ENCODE results near the gene SHMT1. TPM values are rescaled to one million over a fixed set of nuclear protein-coding genes. Genes with fewer than 3 reads are reported as not detected.

The SHMT1 gene
- total and polyA plus RNA-seq, 3 donors from 2014 or later: 36.4 to 48.1 (median 45.9) TPM

DNA sequence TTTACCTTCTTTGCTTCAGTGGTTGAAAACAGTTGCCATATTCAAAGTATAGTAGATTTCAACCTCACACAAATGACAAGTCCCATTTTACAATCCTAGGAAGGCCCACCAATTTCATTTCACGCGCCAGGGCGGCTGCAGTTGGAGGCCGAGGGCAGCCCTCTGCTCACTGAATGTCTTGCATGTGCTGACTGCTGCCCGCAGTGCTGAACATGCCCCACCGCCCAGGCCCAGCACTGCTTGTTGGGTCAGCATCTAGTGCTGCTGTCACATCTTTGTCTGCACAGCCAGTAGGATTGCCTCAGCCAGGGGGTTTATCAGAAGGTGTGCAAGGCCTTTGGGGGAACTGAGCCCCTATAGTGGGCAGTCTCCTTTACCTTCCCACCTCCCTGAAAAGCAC lies 36.8 kb downstream of the SHMT1 start:
- H3K27me3 ChIP-seq: no peaks in the 10 kb centered on the region
- H3K4me1 ChIP-seq: peaks cover 19% of the 10 kb centered on the region
- 86 to 94% methylated on average over 6 of the region's 6 CpGs for WGBS, 2 donors
- H3K36me3 ChIP-seq (ENCODE audit: low read depth, missing control alignments): no peaks in the 10 kb centered on the region
- H3K4me3 ChIP-seq: no peak overlapping the region
- intact Hi-C loops (cut with DNase I; ENCODE audit: low total_unique reads): loop anchor here (10.0 kb wide), 1 partner anchor 62 kb away; the partner anchor contains the start of gene MIEF2
- no peak overlapping the region for H3K27ac ChIP-seq
- TF ChIP-seq CTCF (IDR thresholded peaks at IDR 0.05) (no peak), POLR2A (IDR thresholded peaks at IDR 0.05) (no peak)
- no peak for DNase-seq
- no peaks in the 10 kb centered on the region for H3K9me3 ChIP-seq

DNA sequence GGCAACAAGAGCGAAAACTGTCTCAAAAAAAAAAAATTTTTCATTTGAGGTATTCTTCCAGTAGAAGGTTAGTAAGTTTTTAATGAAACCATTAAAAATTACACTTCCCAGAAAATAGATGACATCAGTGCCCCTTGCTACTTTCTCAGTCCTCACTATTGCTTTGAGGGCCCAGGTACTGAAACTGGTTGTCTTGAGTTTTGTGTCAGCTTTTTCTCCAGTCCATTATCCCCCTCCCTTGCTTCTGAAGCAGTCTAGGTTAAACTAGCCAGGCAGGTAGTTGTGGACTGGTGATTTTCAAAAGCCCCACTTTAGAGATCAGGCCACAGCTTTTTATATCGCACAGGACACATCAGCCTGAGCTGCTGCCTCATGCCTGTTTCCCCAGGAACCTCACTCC lies 37.3 kb downstream of the SHMT1 start:
- DNase-seq: no peak
- Histone ChIP-seq H3K4me1 (peaks cover 19% of the 10 kb centered on the region), H3K36me3 (ENCODE audit: low read depth, missing control alignments) (no peaks in the 10 kb centered on the region), H3K27ac (no peak overlapping the region), H3K27me3 (no peaks in the 10 kb centered on the region), H3K9me3 (no peaks in the 10 kb centered on the region), H3K4me3 (no peak overlapping the region)
- 91 to 95% methylated on average over 2 of the region's 2 CpGs for WGBS, 2 donors
- intact Hi-C loops (cut with DNase I; ENCODE audit: low total_unique reads): loop anchor here (10.0 kb wide), 1 partner anchor 61 kb away; the partner anchor contains the start of gene MIEF2
- TF ChIP-seq POLR2A (IDR thresholded peaks at IDR 0.05) (no peak), CTCF (IDR thresholded peaks at IDR 0.05) (no peak)

GRCh38 chr17:18324140-18325050 lies 39.0 kb downstream of the SHMT1 start:
- Histone ChIP-seq H3K27me3 (no peaks in the 10 kb centered on the region), H3K9me3 (no peaks in the 10 kb centered on the region), H3K36me3 (ENCODE audit: low read depth, missing control alignments) (no peaks in the 10 kb centered on the region), H3K4me1 (peaks cover 29% of the 10 kb centered on the region), H3K4me3 (no peak overlapping the region), H3K27ac (no peak overlapping the region)
- WGBS, 2 donors: 80 to 90% methylated on average over 25 to 27 of the region's 27 CpGs
- TF ChIP-seq POLR2A (IDR thresholded peaks at IDR 0.05): no peak
- no peak for TF ChIP-seq CTCF (IDR thresholded peaks at IDR 0.05)
- peak; percentile 38 for DNase-seq
- intact Hi-C loops (cut with DNase I; ENCODE audit: low total_unique reads): loop anchor here (10.0 kb wide), 1 partner anchor 60 kb away; the partner anchor contains the start of gene MIEF2

- WGBS, 2 donors: 87 to 94% methylated on average over 14 to 16 of the region's 16 CpGs
- Histone ChIP-seq H3K36me3 (ENCODE audit: low read depth, missing control alignments) (no peaks in the 10 kb centered on the region), H3K27ac (no peak overlapping the region), H3K4me3 (no peak overlapping the region), H3K9me3 (no peaks in the 10 kb centered on the region), H3K27me3 (no peaks in the 10 kb centered on the region), H3K4me1 (peaks cover 37% of the 10 kb centered on the region)
- intact Hi-C loops (cut with DNase I; ENCODE audit: low total_unique reads): loop anchor here (10.0 kb wide), 1 partner anchor 59 kb away; the partner anchor contains the start of gene MIEF2
- TF ChIP-seq CTCF (IDR thresholded peaks at IDR 0.05) (no peak), POLR2A (IDR thresholded peaks at IDR 0.05) (no peak)
- DNase-seq: no peak
Observed at GRCh38 chr17:18323507-18324139, 39.7 kb downstream of the SHMT1 start.
